Central memory CD8-positive, alpha-beta T cell (primary cell): ENCODE measurements around the gene MAGEB3.

Experiments used
- ATAC-seq: fragments of 150-1000 bp; cut with Tn5 transposase; replicated peaks from 2 replicates; pipeline ENCODE4 v1.10.0; 2022; ENCODE audit warnings: mild to moderate bottlenecking, moderate FRiP score, moderate number of reproducible peaks; ENCODE audit not compliant: poor library complexity, severe bottlenecking; ENCODE audit errors: extremely low read depth
- DNase-seq, 2 donors: peaks; one replicate each; pipeline ENCODE4 v3.0.0; 2021; ENCODE audit warnings: low spot score in 2 of 2
- H3K27ac Mint-ChIP-seq: one replicate; pipeline ENCODE4 v1.8.0; 2022; ENCODE audit warnings: low read depth, mild to moderate bottlenecking, moderate library complexity, mixed read lengths
- H3K27me3 Mint-ChIP-seq: one replicate; pipeline ENCODE4 v1.8.0; 2022; ENCODE audit warnings: mixed read lengths
- H3K36me3 Mint-ChIP-seq: one replicate; pipeline ENCODE4 v1.8.0; 2022; ENCODE audit warnings: mild to moderate bottlenecking, moderate library complexity, mixed read lengths; ENCODE audit not compliant: insufficient read depth
- H3K4me1 Mint-ChIP-seq: one replicate; pipeline ENCODE4 v1.8.0; 2022; ENCODE audit warnings: mixed read lengths
- H3K4me3 Mint-ChIP-seq: one replicate; pipeline ENCODE4 v1.8.0; 2022; ENCODE audit warnings: mild to moderate bottlenecking, moderate library complexity, mixed read lengths
- H3K9me3 Mint-ChIP-seq: one replicate; pipeline ENCODE4 v1.8.0; 2022; ENCODE audit warnings: mixed read lengths

MAGEB3 gene

GRCh38 chrX:30241724-30242415 is 11.4 kb downstream of the MAGEB3 start, which contains the start of gene MAGEB4:
TSS of gene MAGEB4 (plus strand) at chrX:30242000. CDS start at chrX:30242136, 136 bp downstream.
- H3K4me1 Mint-ChIP-seq = no peaks in the 10 kb centered on the region

DNA sequence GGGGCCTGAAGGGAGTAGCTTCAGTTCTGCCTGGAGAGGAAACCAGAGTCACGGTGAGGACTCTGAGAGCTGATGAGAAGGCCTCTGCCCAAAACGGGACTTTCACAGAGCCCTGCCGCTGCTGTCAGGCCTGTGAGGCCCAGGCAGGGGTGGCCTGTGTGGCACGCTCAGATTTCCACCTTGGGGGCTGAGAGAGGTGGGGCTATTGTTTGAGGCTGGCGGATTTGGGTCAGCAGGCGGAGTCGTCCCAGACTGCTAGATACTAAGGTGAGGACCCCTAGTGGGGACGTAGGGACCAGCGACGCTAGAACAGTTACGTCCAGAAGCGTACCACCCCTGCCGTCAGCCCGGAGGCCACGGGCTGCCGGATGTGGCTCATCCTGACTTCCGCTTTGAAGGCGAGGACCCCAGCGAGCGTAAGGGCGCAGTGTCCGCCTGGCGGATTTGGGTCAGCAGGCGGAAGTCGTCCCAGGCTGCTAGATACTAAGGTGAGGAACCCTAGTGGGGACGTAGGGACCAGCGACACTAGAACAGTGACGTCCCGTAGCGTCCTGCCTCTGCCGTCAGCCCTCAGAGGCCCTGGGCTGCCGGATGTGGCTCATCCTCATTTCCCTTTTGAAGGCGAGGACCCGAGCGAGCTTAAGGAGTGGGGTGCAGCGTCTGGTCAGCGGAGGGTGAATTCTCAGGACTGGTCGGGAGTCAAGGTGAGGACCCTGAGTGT is 16.5 kb downstream of the MAGEB3 start, which contains the start of gene MAGEB1:
TSS of gene MAGEB1 (plus strand) at position 378 of the 721 bp plus-strand sequence. CDS start 3,348 bp downstream, outside the sequence.
- no peaks in the 10 kb centered on the region for H3K27me3 Mint-ChIP-seq
- H3K4me1 Mint-ChIP-seq = no peaks in the 10 kb centered on the region
- H3K9me3 Mint-ChIP-seq = peaks cover 4% of the 10 kb centered on the region
- no peak within 1 kb of the TSS for H3K4me3 Mint-ChIP-seq
- ATAC-seq (no peak), DNase-seq (no peak)
- no peaks in the 10 kb centered on the region for H3K36me3 Mint-ChIP-seq
- H3K27ac Mint-ChIP-seq = no peak within 1 kb of the TSS

More at GRCh38 chrX:30241724-30242415, 11.4 kb downstream of the MAGEB3 start, which contains the start of gene MAGEB4:
- no peak for ATAC-seq
- Mint-ChIP-seq H3K9me3 (peaks cover 5% of the 10 kb centered on the region), H3K27me3 (no peaks in the 10 kb centered on the region), H3K36me3 (no peaks in the 10 kb centered on the region), H3K4me3 (no peak within 1 kb of the TSS), H3K27ac (no peak within 1 kb of the TSS)
- DNase-seq = no peak

DNA sequence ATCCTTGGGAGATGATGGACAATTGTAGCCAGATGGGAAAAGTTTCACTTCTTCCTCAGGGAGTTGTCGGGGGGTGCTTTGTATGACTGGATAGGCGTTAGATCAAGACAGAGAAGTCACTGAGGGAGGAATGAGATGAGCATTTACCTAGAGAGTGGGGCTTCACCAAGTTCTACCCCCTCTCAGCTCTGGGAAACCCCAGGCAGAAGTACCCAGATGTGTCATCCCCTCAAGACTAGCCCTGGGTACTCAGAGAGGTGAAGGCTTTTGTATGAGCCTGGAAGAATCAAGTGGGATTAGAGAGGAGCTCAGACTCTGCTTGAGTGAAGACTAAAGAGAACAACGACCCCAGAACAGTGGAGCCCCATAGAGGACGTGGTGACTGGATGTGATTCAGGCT is 18.4 kb downstream of the MAGEB3 start:
- Mint-ChIP-seq H3K9me3 (peaks cover 4% of the 10 kb centered on the region), H3K4me1 (no peaks in the 10 kb centered on the region), H3K36me3 (no peaks in the 10 kb centered on the region), H3K4me3 (no peak overlapping the region), H3K27ac (no peak overlapping the region), H3K27me3 (no peaks in the 10 kb centered on the region)
- DNase-seq = no peak
- ATAC-seq = no peak

- Mint-ChIP-seq H3K27ac (no peak overlapping the region), H3K36me3 (no peaks in the 10 kb centered on the region), H3K9me3 (peaks cover 7% of the 10 kb centered on the region), H3K27me3 (no peaks in the 10 kb centered on the region), H3K4me3 (no peak overlapping the region), H3K4me1 (no peaks in the 10 kb centered on the region)
- no peak for ATAC-seq
- no peak for DNase-seq
Observed at GRCh38 chrX:30253257-30253656, 22.8 kb downstream of the MAGEB3 start.

- Mint-ChIP-seq H3K27me3 (no peaks in the 10 kb centered on the region), H3K9me3 (peaks cover 3% of the 10 kb centered on the region), H3K36me3 (no peaks in the 10 kb centered on the region), H3K4me3 (no peak overlapping the region), H3K27ac (no peak overlapping the region), H3K4me1 (no peaks in the 10 kb centered on the region)
- ATAC-seq (no peak), DNase-seq (no peak)
Observed at GRCh38 chrX:30259927-30260326, 29.5 kb downstream of the MAGEB3 start.

DNA sequence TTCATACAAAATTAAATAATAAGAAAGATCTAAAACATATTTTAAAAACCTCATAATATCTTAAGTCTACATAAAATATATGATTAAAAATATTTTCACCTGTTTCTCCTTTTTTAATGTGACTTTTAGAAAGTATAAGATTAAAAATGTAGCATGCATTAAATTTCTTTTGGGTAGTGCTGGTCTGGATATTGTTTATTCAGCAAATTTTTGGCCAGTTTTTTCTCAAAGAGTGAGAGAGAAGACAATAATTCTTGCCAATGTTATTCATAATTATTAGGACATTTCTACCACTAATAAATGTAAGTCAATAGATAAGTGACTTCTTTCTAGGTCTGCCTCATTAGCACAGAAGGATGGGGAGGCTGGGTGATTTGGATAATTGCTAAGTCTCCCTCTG is 30.6 kb downstream of the MAGEB3 start:
- Mint-ChIP-seq H3K4me1 (no peaks in the 10 kb centered on the region), H3K27ac (no peak overlapping the region), H3K27me3 (no peaks in the 10 kb centered on the region), H3K36me3 (no peaks in the 10 kb centered on the region), H3K4me3 (no peak overlapping the region), H3K9me3 (peaks cover 8% of the 10 kb centered on the region)
- ATAC-seq (no peak), DNase-seq (no peak)

DNA sequence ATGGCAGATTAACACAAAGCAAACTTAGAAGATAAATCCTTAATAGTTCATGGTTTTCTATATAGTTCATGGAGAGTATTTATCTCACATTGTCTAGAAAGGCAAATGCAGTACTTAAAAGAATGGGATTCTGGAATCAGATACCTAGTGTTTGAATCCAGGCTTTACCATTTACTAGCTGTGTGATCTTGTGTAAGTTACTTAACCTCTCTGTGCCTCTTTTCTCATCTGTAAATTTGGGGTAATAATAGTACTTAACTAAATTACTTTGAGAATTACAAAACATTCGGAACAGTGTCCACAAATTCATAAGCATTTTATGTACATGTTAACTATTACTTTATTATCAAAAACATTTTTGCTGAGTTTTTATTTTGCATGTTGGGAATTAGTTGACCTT is 32.3 kb downstream of the MAGEB3 start:
- no peak for ATAC-seq
- H3K36me3 Mint-ChIP-seq = no peaks in the 10 kb centered on the region
- no peak overlapping the region for H3K4me3 Mint-ChIP-seq
- no peaks in the 10 kb centered on the region for H3K27me3 Mint-ChIP-seq
- DNase-seq = no peak
- H3K4me1 Mint-ChIP-seq = no peaks in the 10 kb centered on the region
- peaks cover 5% of the 10 kb centered on the region for H3K9me3 Mint-ChIP-seq
- H3K27ac Mint-ChIP-seq = no peak overlapping the region

- H3K9me3 Mint-ChIP-seq = peaks cover 10% of the 10 kb centered on the region
- H3K27ac Mint-ChIP-seq = no peak overlapping the region
- peaks cover 1% of the 10 kb centered on the region for H3K36me3 Mint-ChIP-seq
- ATAC-seq = no peak
- H3K4me3 Mint-ChIP-seq = no peak overlapping the region
- H3K27me3 Mint-ChIP-seq = no peaks in the 10 kb centered on the region
- no peaks in the 10 kb centered on the region for H3K4me1 Mint-ChIP-seq
- DNase-seq = no peak
Observed at GRCh38 chrX:30270639-30271038, 40.2 kb downstream of the MAGEB3 start.

GRCh38 chrX:30275498-30275897 is 45.0 kb downstream of the MAGEB3 start:
- ATAC-seq = no peak
- no peak for DNase-seq
- no peak overlapping the region for H3K27ac Mint-ChIP-seq
- no peak overlapping the region for H3K4me3 Mint-ChIP-seq
- peaks cover 5% of the 10 kb centered on the region for H3K9me3 Mint-ChIP-seq
- H3K36me3 Mint-ChIP-seq = peaks cover 1% of the 10 kb centered on the region
- no peaks in the 10 kb centered on the region for H3K27me3 Mint-ChIP-seq
- H3K4me1 Mint-ChIP-seq = no peaks in the 10 kb centered on the region

DNA sequence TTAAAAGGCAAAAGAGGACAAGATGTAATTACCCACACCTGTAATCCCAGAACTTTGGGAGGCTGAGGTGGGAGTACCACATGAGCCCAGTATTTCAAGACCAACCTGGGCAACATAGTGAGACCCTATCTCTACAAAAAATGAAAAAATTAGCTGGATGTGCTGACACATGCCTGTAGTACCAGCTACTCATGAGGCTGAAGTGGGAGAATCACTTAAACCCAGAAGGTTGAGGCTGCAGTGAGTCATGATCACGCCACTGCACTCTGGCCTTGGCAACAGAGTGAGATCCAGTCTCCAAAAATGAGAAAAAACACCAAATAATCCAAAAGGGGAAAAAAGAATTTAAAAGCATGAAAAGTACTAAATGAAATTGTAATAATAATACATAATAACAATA is 47.9 kb downstream of the MAGEB3 start:
- DNase-seq (no peak), ATAC-seq (no peak)
- no peaks in the 10 kb centered on the region for H3K27me3 Mint-ChIP-seq
- H3K27ac Mint-ChIP-seq = no peak overlapping the region
- no peak overlapping the region for H3K4me3 Mint-ChIP-seq
- no peaks in the 10 kb centered on the region for H3K36me3 Mint-ChIP-seq
- H3K9me3 Mint-ChIP-seq = peaks cover 5% of the 10 kb centered on the region
- no peaks in the 10 kb centered on the region for H3K4me1 Mint-ChIP-seq

DNA sequence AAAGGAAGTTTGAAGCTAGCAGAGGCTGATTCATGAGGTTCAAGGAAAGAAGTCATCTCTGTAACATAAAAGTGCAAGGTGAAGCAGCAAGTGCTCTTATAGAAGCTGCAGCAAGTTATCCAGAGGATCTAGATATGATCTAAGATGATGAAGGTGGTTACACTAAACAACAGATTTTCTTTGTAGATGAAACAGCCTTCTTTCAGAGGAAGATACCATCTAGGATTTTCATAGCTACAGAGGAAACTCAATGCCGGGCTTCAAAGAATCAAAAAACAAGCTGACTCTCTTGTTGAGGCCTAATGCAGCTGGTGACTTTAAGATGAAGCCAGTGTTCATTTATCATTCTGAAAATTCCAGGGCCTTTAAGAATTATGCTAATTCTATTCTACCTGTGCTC is 50.0 kb downstream of the MAGEB3 start:
- no peaks in the 10 kb centered on the region for H3K9me3 Mint-ChIP-seq
- no peak for ATAC-seq
- no peak for DNase-seq
- no peak overlapping the region for H3K4me3 Mint-ChIP-seq
- H3K36me3 Mint-ChIP-seq = no peaks in the 10 kb centered on the region
- no peaks in the 10 kb centered on the region for H3K27me3 Mint-ChIP-seq
- no peaks in the 10 kb centered on the region for H3K4me1 Mint-ChIP-seq
- H3K27ac Mint-ChIP-seq = no peak overlapping the region

GRCh38 chrX:30282527-30282926 is 52.1 kb downstream of the MAGEB3 start:
- no peak overlapping the region for H3K27ac Mint-ChIP-seq
- no peak for ATAC-seq
- DNase-seq = no peak
- no peaks in the 10 kb centered on the region for H3K4me1 Mint-ChIP-seq
- no peaks in the 10 kb centered on the region for H3K9me3 Mint-ChIP-seq
- no peak overlapping the region for H3K4me3 Mint-ChIP-seq
- H3K27me3 Mint-ChIP-seq = no peaks in the 10 kb centered on the region
- no peaks in the 10 kb centered on the region for H3K36me3 Mint-ChIP-seq
